ENCODE measurements around the gene TARBP1. TPM values are rescaled to one million over a fixed set of nuclear protein-coding genes. Genes with fewer than 3 reads are reported as not detected.
"Not testable (repeated sequence)": the region's sequence is repeated elsewhere in the genome, so short reads cannot be mapped to it uniquely, and the experiment has no call there.

Gene TARBP1
- total RNA-seq, 1 experiment from 2014 or later: 70.9 TPM

DNA sequence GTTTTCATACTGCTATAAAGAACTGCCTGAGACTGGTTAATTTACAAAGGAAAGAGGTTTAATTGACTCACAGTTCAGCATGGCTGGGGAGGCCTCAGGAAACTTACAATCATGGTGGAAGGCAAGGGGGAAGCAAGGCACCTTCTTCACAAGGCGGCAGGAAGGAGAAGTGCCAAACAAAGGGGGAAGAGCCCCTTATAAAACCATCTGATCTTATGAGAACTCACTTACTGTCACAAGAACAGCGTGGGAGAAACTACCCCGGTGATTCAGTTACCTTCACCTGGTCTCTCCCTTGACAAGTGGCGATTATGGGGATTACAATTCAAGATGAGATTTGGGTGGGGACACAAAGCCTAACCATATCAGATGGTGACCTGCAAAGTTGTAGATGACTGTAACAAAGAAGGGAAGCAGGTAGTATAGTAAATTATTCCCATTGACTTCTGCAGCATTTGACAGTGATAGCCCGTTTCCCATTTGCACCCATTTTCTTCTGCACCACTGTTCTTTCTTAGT lies 99.3 kb downstream of the TARBP1 start:
- not testable (repeated sequence) for H3K9ac ChIP-seq (ENCODE audit: low read length); H3K9me3 ChIP-seq (ENCODE audit: low read length); DNase-seq; H3K4me1 ChIP-seq (ENCODE audit: low read length); H3K4me2 ChIP-seq (ENCODE audit: low read depth, low read length, poor library complexity, severe bottlenecking); H3K27ac ChIP-seq (ENCODE audit: low read length); H3K27me3 ChIP-seq (ENCODE audit: low read length); H2AFZ ChIP-seq (ENCODE audit: low read length); H3K4me3 ChIP-seq (ENCODE audit: low read length); H4K20me1 ChIP-seq (ENCODE audit: insufficient read depth, low read depth, low read length); H3K9me2 ChIP-seq (replicated peaks; ENCODE audit: insufficient read depth, low read length)
- H3K36me3 ChIP-seq (ENCODE audit: insufficient read depth, low read length): peaks cover 68% of the 10 kb centered on the region
- peaks cover 63% of the 10 kb centered on the region for H3K79me2 ChIP-seq (ENCODE audit: low read length)

DNA sequence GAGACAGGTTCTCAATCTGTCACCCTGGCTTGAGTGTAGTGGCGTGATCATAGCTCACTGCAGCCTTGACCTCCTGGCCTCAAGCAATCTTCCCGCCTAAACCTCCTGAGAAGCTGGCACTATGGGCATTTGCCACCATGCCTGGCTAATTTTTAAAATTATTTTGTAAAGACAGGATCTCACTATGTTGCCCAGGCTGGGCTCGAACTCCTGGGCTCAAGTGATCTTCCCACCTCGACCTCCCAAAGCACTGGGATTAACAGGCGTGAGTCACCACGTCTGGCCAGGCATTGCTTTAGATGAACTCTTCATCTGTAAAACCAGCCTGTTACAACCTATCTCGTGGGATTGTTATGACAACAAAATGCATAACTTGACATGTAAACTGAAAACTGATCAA lies 103.3 kb downstream of the TARBP1 start:
- Histone ChIP-seq H3K27me3 (ENCODE audit: low read length) (no peaks in the 10 kb centered on the region), H3K27ac (ENCODE audit: low read length) (no peak overlapping the region), H3K4me2 (ENCODE audit: low read depth, low read length, poor library complexity, severe bottlenecking) (no peak overlapping the region), H3K4me3 (ENCODE audit: low read length) (no peak overlapping the region), H3K9me2 (replicated peaks; ENCODE audit: insufficient read depth, low read length) (no peaks in the 10 kb centered on the region), H3K9ac (ENCODE audit: low read length) (no peak overlapping the region), H3K36me3 (ENCODE audit: insufficient read depth, low read length) (peaks cover 48% of the 10 kb centered on the region), H2AFZ (ENCODE audit: low read length) (no peak overlapping the region), H3K79me2 (ENCODE audit: low read length) (peaks cover 57% of the 10 kb centered on the region), H3K9me3 (ENCODE audit: low read length) (no peaks in the 10 kb centered on the region), H3K4me1 (ENCODE audit: low read length) (peaks cover 21% of the 10 kb centered on the region), H4K20me1 (ENCODE audit: insufficient read depth, low read depth, low read length) (no peaks in the 10 kb centered on the region; the same call in 1 of the 2 replicates)
- no peak for DNase-seq

DNA sequence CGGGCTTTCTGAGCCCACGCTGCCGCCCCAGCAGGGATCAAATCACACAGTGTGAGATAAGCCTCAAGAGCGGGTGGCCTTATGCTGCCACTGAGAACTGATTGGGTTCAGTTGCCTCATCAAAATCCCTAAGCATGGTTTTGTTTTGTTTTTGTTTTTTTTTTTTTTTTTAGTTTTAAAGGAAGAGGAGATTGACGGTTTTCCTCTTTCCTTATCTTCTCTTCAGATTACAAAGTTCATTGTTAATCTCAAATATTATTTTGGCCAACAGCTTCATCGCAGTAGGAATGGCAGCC lies 105.1 kb downstream of the TARBP1 start:
- DNase-seq: no peak
- peak overlapping the region; percentile 90 for H3K27ac ChIP-seq (ENCODE audit: low read length)
- H3K4me3 ChIP-seq (ENCODE audit: low read length): peak overlapping the region; percentile 96
- H2AFZ ChIP-seq (ENCODE audit: low read length): peak overlapping the region; percentile 91
- peaks cover 30% of the 10 kb centered on the region for H3K4me1 ChIP-seq (ENCODE audit: low read length)
- no peaks in the 10 kb centered on the region for H3K9me3 ChIP-seq (ENCODE audit: low read length)
- H3K9ac ChIP-seq (ENCODE audit: low read length): peak overlapping the region; percentile 94
- peak overlapping the region; percentile 97 for H3K4me2 ChIP-seq (ENCODE audit: low read depth, low read length, poor library complexity, severe bottlenecking)
- H3K9me2 ChIP-seq (replicated peaks; ENCODE audit: insufficient read depth, low read length): no peaks in the 10 kb centered on the region
- peaks cover 43% of the 10 kb centered on the region for H3K79me2 ChIP-seq (ENCODE audit: low read length)
- H4K20me1 ChIP-seq (ENCODE audit: insufficient read depth, low read depth, low read length): no peaks in the 10 kb centered on the region; the same call in 1 of the 2 replicates
- peaks cover 34% of the 10 kb centered on the region for H3K36me3 ChIP-seq (ENCODE audit: insufficient read depth, low read length)
- no peaks in the 10 kb centered on the region for H3K27me3 ChIP-seq (ENCODE audit: low read length)

DNA sequence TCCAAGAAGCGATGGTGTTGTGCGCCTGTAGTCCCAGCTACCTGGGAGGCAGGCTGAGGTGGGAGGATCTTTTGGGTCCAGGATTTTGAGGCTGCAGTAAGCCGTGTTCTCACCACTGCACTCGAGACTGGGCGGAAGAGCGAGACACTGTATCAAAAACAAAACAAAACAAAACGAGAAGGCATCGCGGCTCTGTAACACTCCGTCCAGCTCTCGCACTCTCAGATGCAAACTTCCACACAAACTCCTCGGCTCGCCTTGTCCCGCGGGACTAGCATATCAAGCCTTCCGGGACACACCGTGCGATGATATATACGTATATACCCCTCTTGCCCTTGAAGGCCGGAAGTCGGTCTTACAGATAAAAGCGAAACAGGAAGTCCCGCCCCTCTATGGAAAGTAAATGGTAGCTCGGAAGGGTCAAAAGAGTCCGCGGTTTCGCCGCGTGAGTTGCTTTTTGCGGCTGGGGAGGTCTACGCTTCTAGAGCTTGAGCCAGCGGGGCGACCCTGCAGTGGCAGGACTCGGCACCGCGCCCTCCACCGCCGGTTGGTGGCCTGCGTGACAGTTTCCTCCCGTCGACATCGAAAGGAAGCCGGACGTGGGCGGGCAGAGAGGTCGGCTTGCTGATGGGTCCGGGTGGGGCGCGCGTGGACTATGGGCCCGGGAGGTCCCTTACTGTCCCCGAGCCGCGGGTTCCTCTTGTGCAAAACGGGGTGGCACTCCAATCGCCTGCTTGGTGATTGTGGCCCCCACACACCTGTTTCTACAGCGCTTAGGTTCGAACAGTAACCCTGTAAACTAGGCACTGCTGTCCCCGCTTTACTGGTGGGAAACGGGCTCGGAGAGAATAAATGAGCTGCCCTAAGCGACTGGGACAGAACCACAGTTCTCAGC lies 105.7 kb downstream of the TARBP1 start, which contains the start of gene COA6:
COA6 (plus strand) TSS at position 393 of the 895 bp plus-strand sequence; CDS start at position 404, 11 bp downstream.
- Histone ChIP-seq H3K4me2 (ENCODE audit: low read depth, low read length, poor library complexity, severe bottlenecking) (peak within 1 kb of the TSS; percentile 97), H3K27me3 (ENCODE audit: low read length) (no peaks in the 10 kb centered on the region), H2AFZ (ENCODE audit: low read length) (peak within 1 kb of the TSS; percentile 91), H4K20me1 (ENCODE audit: insufficient read depth, low read depth, low read length) (no peaks in the 10 kb centered on the region; the same call in 1 of the 2 replicates), H3K4me3 (ENCODE audit: low read length) (peak within 1 kb of the TSS; percentile 96), H3K79me2 (ENCODE audit: low read length) (peaks cover 39% of the 10 kb centered on the region), H3K9ac (ENCODE audit: low read length) (peak within 1 kb of the TSS; percentile 94), H3K27ac (ENCODE audit: low read length) (peak within 1 kb of the TSS; percentile 90), H3K36me3 (ENCODE audit: insufficient read depth, low read length) (peaks cover 28% of the 10 kb centered on the region), H3K9me3 (ENCODE audit: low read length) (no peaks in the 10 kb centered on the region), H3K4me1 (ENCODE audit: low read length) (peaks cover 36% of the 10 kb centered on the region), H3K9me2 (replicated peaks; ENCODE audit: insufficient read depth, low read length) (no peaks in the 10 kb centered on the region)
- peak; percentile 99 for DNase-seq

DNA sequence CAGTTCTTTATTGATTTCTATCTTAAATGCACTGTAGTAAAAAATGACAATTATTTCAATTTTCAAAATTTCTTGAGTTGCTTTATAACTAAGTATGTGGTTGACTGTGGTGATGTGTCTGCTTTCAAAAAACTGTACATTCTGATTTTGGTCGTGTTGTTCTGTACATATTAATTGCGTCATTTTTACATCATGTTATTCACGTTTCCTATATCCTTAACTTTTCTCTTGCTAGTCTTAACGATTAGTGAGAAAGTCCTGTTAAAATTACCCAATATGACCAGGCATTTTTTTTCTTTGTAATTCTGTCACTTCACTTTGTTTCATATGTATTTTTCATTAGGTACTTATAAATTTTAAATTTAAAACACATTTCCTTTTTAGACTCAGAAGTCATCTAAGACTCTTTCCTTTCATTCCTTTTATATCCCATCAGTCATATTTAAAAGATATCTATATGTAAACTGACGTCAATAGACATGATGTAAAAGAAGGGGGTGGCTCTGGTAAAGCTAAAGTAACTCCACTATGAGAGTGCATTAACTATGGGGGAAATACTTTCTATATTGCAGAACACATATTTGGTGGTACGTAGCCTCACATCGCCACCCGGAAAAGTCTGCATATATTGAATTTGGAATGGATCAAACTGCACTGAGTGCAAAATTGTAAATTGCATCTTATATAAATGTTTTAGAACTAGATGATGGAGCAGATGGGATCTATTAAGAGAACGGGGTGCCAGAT lies 106.8 kb downstream of the TARBP1 start:
- Histone ChIP-seq H3K9ac (ENCODE audit: low read length) (peak overlapping the region; percentile 94), H3K9me2 (replicated peaks; ENCODE audit: insufficient read depth, low read length) (no peaks in the 10 kb centered on the region), H3K79me2 (ENCODE audit: low read length) (peaks cover 31% of the 10 kb centered on the region), H3K4me1 (ENCODE audit: low read length) (peaks cover 37% of the 10 kb centered on the region), H4K20me1 (ENCODE audit: insufficient read depth, low read depth, low read length) (no peaks in the 10 kb centered on the region; the same call in 1 of the 2 replicates), H3K4me2 (ENCODE audit: low read depth, low read length, poor library complexity, severe bottlenecking) (peak overlapping the region; percentile 97), H3K9me3 (ENCODE audit: low read length) (no peaks in the 10 kb centered on the region), H2AFZ (ENCODE audit: low read length) (no peak overlapping the region), H3K36me3 (ENCODE audit: insufficient read depth, low read length) (peaks cover 16% of the 10 kb centered on the region), H3K4me3 (ENCODE audit: low read length) (peak overlapping the region; percentile 96), H3K27me3 (ENCODE audit: low read length) (no peaks in the 10 kb centered on the region), H3K27ac (ENCODE audit: low read length) (peak overlapping the region; percentile 90)
- peak; percentile 52 for DNase-seq

DNA sequence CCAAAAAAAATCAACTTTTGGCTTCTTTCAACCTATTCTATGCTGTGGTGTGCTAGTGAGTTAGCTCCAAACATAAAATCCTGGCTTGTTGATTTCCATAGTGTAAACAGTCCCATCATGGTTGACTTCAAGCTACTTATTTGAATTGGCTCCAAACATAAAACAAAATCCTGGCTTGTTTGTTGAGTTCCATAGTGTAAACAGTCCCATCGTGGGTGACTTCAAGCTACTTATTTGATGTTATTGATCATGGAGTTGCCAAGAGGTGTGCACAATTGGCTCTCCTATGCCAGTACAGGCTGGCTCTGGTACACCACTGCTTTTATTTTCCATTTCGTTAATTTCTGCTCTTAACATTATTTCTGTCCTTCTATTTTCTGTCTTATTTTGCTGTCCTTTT lies 107.6 kb downstream of the TARBP1 start:
- H3K27me3 ChIP-seq (ENCODE audit: low read length): no peaks in the 10 kb centered on the region
- no peak overlapping the region for H3K4me3 ChIP-seq (ENCODE audit: low read length)
- H3K79me2 ChIP-seq (ENCODE audit: low read length): peaks cover 27% of the 10 kb centered on the region
- H3K4me2 ChIP-seq (ENCODE audit: low read depth, low read length, poor library complexity, severe bottlenecking): peak overlapping the region; percentile 97
- H3K9me3 ChIP-seq (ENCODE audit: low read length): no peaks in the 10 kb centered on the region
- no peak for DNase-seq
- no peaks in the 10 kb centered on the region; the same call in 1 of the 2 replicates for H4K20me1 ChIP-seq (ENCODE audit: insufficient read depth, low read depth, low read length)
- no peak overlapping the region for H3K9ac ChIP-seq (ENCODE audit: low read length)
- H3K27ac ChIP-seq (ENCODE audit: low read length): no peak overlapping the region
- peaks cover 13% of the 10 kb centered on the region; the same call in 1 of the 2 replicates for H3K36me3 ChIP-seq (ENCODE audit: insufficient read depth, low read length)
- no peaks in the 10 kb centered on the region for H3K9me2 ChIP-seq (replicated peaks; ENCODE audit: insufficient read depth, low read length)
- peaks cover 37% of the 10 kb centered on the region for H3K4me1 ChIP-seq (ENCODE audit: low read length)
- H2AFZ ChIP-seq (ENCODE audit: low read length): no peak overlapping the region

DNA sequence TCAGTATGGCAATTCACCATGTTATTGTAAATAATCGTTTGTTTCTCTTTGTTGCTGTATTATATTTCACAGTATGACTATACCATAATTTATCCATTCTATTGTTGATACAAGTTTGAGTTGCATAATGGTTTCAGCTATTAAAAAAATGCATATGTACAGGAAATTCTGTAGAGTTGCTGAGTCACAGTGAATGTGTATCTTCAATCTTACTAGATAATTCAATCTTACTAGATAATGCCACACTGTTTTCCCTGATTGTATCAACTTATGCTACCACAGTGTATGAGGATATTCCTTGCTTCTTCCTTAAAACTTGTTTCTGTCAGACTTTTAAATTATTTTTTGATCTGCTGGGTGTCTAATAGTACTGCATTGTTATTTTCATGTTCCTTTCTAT lies 109.2 kb downstream of the TARBP1 start:
- Histone ChIP-seq H3K27me3 (ENCODE audit: low read length) (no peaks in the 10 kb centered on the region), H3K4me1 (ENCODE audit: low read length) (peaks cover 33% of the 10 kb centered on the region), H3K36me3 (ENCODE audit: insufficient read depth, low read length) (no peaks in the 10 kb centered on the region), H3K4me3 (ENCODE audit: low read length) (no peak overlapping the region), H4K20me1 (ENCODE audit: insufficient read depth, low read depth, low read length) (no peaks in the 10 kb centered on the region; the same call in 1 of the 2 replicates), H3K9ac (ENCODE audit: low read length) (no peak overlapping the region), H3K4me2 (ENCODE audit: low read depth, low read length, poor library complexity, severe bottlenecking) (no peak overlapping the region), H2AFZ (ENCODE audit: low read length) (peak overlapping the region; percentile 45; the same call in 1 of the 2 replicates), H3K27ac (ENCODE audit: low read length) (no peak overlapping the region), H3K9me3 (ENCODE audit: low read length) (no peaks in the 10 kb centered on the region), H3K79me2 (ENCODE audit: low read length) (peaks cover 12% of the 10 kb centered on the region), H3K9me2 (replicated peaks; ENCODE audit: insufficient read depth, low read length) (no peaks in the 10 kb centered on the region)
- DNase-seq: no peak

DNA sequence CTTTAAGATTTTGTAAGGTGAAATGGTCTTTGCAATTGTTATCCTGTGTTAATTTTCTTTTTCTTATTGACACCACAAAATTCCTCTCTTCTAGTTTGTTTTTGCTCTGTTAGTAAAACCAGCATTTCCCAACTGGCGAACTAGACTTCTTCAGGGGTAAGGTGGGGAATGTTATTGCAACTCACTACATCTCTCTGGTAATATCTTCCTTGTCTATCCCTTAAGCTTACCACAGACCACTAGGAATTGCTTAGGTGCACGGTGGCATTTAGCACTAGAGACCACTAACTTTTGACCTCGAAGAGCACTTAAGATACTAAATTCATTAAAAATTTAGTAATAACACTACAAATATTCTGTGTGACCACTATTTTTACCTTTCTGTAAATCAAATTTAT lies 109.9 kb downstream of the TARBP1 start:
- Histone ChIP-seq H3K9me3 (ENCODE audit: low read length) (no peaks in the 10 kb centered on the region), H3K4me2 (ENCODE audit: low read depth, low read length, poor library complexity, severe bottlenecking) (peak overlapping the region; percentile 47), H3K9me2 (replicated peaks; ENCODE audit: insufficient read depth, low read length) (no peaks in the 10 kb centered on the region), H3K4me1 (ENCODE audit: low read length) (peaks cover 26% of the 10 kb centered on the region), H3K9ac (ENCODE audit: low read length) (peak overlapping the region; percentile 34), H2AFZ (ENCODE audit: low read length) (peak overlapping the region; percentile 89), H3K27ac (ENCODE audit: low read length) (no peak overlapping the region), H3K79me2 (ENCODE audit: low read length) (peaks cover 4% of the 10 kb centered on the region), H3K27me3 (ENCODE audit: low read length) (no peaks in the 10 kb centered on the region), H3K36me3 (ENCODE audit: insufficient read depth, low read length) (no peaks in the 10 kb centered on the region), H3K4me3 (ENCODE audit: low read length) (peak overlapping the region; percentile 25; the same call in 1 of the 2 replicates), H4K20me1 (ENCODE audit: insufficient read depth, low read depth, low read length) (no peaks in the 10 kb centered on the region)
- DNase-seq: no peak
